Vagina (tissue), 2 donors: ENCODE measurements around the gene CHST14.

Experiments
- CTCF ChIP-seq, 3 experiments: fragments of 450-650 bp in 2 of 3; fragments of 200-600 bp in 1 of 3; sonication (generic) in 1 of 3; IDR thresholded peaks; one replicate each; pipeline ENCODE4 v1.5.1; 2017 to 2019; ENCODE audit warnings: antibody characterized with exemption in 3 of 3, mild to moderate bottlenecking in 2 of 3, moderate library complexity in 2 of 3
- POLR2A ChIP-seq, 2 donors: fragments of 450-650 bp; IDR thresholded peaks; one replicate each; pipeline ENCODE4 v1.6.1; 2017; ENCODE audit warnings: antibody characterized with exemption in 2 of 2, mild to moderate bottlenecking in 2 of 2, moderate library complexity in 2 of 2

- no peak for TF ChIP-seq CTCF (IDR thresholded peaks at IDR 0.05)
- TF ChIP-seq POLR2A (IDR thresholded peaks at IDR 0.05): no peak
Observed at GRCh38 chr15:40483919-40484318, 13.1 kb downstream of the CHST14 start.
